ENCODE measurements around the gene LIMCH1. TPM values are rescaled to one million over a fixed set of nuclear protein-coding genes. Genes with fewer than 3 reads are reported as not detected.

Gene LIMCH1
- total RNA-seq, 1 donor from 2014 or later = 6.8 TPM

- Histone ChIP-seq H3K4me3 (ENCODE audit: low read depth, low read length) (no peak overlapping the region), H3K27me3 (ENCODE audit: control insufficient read depth, insufficient read depth, low read length) (no peaks in the 10 kb centered on the region)
- TF ChIP-seq CTCF (IDR thresholded peaks at IDR 0.05; ENCODE audit: insufficient read depth, low read length, severe bottlenecking) = no peak
Observed at GRCh38 chr4:41611881-41612871, 74.2 kb downstream of the LIMCH1 start.

GRCh38 chr4:41613386-41613785 is 75.4 kb downstream of the LIMCH1 start:
- Histone ChIP-seq H3K27me3 (ENCODE audit: control insufficient read depth, insufficient read depth, low read length) (no peaks in the 10 kb centered on the region), H3K36me3 (ENCODE audit: control insufficient read depth, insufficient read depth, low read length) (no peaks in the 10 kb centered on the region), H3K4me3 (ENCODE audit: low read depth, low read length) (no peak overlapping the region)
- DNase-seq (ENCODE audit: low read depth) (no peak), FAIRE-seq (no peak)
- no peak for TF ChIP-seq CTCF (IDR thresholded peaks at IDR 0.05; ENCODE audit: insufficient read depth, low read length, severe bottlenecking)

More at GRCh38 chr4:41611881-41612871, 74.2 kb downstream of the LIMCH1 start:
- no peaks in the 10 kb centered on the region for H3K36me3 ChIP-seq (ENCODE audit: control insufficient read depth, insufficient read depth, low read length)
- no peak for FAIRE-seq
- peak; percentile 82 for DNase-seq (ENCODE audit: low read depth)

- Histone ChIP-seq H3K4me3 (ENCODE audit: low read depth, low read length) (no peak overlapping the region), H3K27me3 (ENCODE audit: control insufficient read depth, insufficient read depth, low read length) (no peaks in the 10 kb centered on the region), H3K36me3 (ENCODE audit: control insufficient read depth, insufficient read depth, low read length) (no peaks in the 10 kb centered on the region)
- DNase-seq (ENCODE audit: low read depth) = no peak
- FAIRE-seq = no peak
- no peak for TF ChIP-seq CTCF (IDR thresholded peaks at IDR 0.05; ENCODE audit: insufficient read depth, low read length, severe bottlenecking)
Observed at GRCh38 chr4:41613821-41614220, 75.9 kb downstream of the LIMCH1 start.

- no peak for FAIRE-seq
- no peak for TF ChIP-seq CTCF (IDR thresholded peaks at IDR 0.05; ENCODE audit: insufficient read depth, low read length, severe bottlenecking)
- H3K36me3 ChIP-seq (ENCODE audit: control insufficient read depth, insufficient read depth, low read length) = no peaks in the 10 kb centered on the region
Observed at GRCh38 chr4:41614519-41614918, 76.6 kb downstream of the LIMCH1 start.

GRCh38 chr4:41619161-41619560 is 81.2 kb downstream of the LIMCH1 start:
- no peaks in the 10 kb centered on the region for H3K27me3 ChIP-seq (ENCODE audit: control insufficient read depth, insufficient read depth, low read length)
- no peak for FAIRE-seq
- H3K36me3 ChIP-seq (ENCODE audit: control insufficient read depth, insufficient read depth, low read length) = no peaks in the 10 kb centered on the region

More at GRCh38 chr4:41614519-41614918, 76.6 kb downstream of the LIMCH1 start:
- no peak for DNase-seq (ENCODE audit: low read depth)
- H3K4me3 ChIP-seq (ENCODE audit: low read depth, low read length) = no peak overlapping the region
- no peaks in the 10 kb centered on the region for H3K27me3 ChIP-seq (ENCODE audit: control insufficient read depth, insufficient read depth, low read length)

More at GRCh38 chr4:41619161-41619560, 81.2 kb downstream of the LIMCH1 start:
- no peak overlapping the region for H3K4me3 ChIP-seq (ENCODE audit: low read depth, low read length)
- DNase-seq (ENCODE audit: low read depth) = no peak
- TF ChIP-seq CTCF (IDR thresholded peaks at IDR 0.05; ENCODE audit: insufficient read depth, low read length, severe bottlenecking) = no peak

All from bronchial epithelial cell (primary cell).